Germinal center (tissue), 1 donor: Measurements from ENCODE around the gene APBB2.

Experiments
- DNase-seq: peaks from one replicate; pipeline ENCODE4 v3.0.0; 2012; ENCODE audit warnings: mixed read lengths, low spot score

Gene APBB2

DNA sequence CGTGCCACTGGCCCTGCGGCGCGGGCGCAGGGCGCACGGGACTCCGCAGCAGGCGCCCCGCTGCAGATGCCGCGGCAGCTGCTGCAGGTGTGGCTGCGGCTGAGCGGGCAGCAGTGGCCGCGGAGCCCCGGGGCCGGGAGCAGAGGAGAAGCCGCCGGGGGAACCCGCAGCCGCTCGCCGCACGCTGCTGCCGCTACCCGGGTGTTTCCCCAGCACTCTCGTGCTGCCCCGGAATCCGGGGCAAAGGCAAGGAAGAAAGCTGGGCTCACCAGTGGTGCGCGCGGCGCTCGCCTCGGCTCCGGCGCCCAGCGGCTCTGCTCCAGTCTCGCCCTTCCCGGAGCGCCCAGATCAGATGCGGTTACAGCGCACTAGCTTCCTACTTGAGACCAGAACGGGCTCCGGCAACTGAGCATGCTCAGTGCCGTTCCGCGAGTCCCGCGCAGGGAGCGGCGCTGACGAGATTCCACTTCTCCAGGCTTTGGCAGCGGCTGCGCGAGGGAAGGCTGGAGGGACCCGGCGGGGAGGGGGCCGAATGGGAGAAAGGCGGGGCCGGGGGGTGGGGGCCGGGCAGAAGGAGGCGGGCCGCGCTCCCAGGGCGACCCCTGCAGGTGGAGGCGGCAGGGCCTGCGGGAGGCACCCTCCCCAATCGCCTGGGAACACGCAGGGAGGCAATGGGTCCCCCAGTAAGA, at the start of gene APBB2:
Gene APBB2, minus strand, starts transcription at position 407 of the 689 bp plus-strand sequence. CDS start 181,288 bp downstream, outside the sequence.
- DNase-seq: peak; percentile 89

DNA sequence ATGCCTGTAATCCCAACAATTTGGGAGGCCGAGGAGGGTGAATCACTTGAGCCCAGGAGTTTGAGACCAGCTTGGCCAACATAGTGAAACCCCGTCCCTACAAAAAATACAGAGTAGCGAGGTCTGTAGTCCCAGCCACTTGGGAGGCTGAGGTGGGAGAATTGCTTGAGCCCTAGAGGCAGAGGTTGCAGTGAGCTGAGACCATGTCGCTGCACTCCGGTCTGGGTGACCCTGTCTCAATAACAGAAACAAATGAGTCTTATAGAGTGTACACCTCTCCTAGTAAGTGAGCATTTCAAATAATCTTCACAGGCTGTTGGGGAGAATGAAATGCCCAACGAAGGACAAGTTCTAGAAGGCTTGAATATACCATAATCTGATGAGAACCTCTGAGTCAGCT, 47.9 kb upstream of the APBB2 start:
- no peak for DNase-seq

DNA sequence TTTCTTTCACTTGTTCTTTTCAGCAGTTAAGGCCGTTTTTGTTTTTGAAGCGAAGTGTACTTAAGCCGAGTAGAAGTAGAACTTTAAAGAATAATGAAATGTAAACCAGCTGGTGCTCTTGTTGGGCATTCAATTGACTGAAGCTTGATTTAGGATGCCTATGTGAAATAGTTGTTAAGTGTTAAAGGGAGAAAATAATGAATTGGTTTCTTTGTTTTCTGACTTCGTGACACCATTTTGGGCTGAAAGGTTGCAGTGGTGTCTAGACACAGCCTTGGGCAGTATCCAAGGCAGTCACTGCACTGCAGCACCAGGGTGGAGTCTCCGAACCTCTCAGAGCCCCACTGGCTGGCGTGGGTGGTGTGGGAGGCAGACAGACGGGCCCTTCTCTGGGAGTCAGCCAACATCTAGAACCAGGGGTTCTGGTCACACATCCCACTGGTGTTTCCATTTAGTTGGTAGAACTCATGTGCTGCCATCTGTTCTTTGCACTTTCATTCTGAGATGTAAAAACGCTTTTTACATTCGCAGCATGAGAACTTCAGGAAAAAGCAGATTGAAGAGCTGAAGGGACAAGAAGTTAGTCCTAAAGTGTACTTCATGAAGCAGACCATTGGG, 45.9 kb upstream of the APBB2 start:
- DNase-seq: no peak

DNA sequence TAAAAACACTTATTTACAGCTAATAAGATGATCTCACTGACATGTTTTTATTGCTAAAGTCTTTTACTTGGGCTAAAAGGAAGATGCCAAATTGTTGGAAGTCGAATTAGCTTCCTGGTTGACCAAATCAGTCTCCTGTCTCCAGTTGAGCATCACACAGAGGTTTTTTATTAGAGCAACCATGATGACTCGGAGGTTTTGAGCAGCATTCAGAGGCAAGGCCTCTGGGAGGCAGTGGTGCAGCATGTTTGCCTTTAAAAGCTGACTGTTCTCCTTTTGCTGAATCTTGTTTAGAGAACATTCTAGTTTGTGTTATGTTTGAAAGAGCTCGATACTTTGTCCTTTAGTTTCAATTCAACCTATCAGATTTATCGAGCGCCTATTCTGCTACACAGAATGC, 44.4 kb upstream of the APBB2 start:
- no peak for DNase-seq

DNA sequence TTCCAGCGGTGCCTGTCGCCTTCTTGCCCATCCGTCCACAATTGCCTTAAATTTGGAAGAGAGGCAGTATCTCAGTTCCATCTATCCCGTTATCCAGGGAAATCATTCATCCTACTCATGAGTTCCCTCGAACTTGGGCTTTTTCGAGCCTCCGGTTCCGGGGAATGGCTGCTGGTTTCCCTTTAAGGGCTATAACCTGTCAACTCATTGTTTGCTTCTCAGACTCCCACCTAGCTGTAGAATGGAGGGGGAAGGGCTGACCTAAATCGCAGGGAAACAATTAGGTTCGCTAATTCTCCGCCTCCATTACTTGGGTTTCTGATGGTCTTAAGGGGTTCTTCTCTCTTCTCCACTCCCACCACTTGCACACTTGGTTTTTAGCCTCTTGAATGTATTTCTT, 43.6 kb upstream of the APBB2 start:
- DNase-seq: no peak

DNA sequence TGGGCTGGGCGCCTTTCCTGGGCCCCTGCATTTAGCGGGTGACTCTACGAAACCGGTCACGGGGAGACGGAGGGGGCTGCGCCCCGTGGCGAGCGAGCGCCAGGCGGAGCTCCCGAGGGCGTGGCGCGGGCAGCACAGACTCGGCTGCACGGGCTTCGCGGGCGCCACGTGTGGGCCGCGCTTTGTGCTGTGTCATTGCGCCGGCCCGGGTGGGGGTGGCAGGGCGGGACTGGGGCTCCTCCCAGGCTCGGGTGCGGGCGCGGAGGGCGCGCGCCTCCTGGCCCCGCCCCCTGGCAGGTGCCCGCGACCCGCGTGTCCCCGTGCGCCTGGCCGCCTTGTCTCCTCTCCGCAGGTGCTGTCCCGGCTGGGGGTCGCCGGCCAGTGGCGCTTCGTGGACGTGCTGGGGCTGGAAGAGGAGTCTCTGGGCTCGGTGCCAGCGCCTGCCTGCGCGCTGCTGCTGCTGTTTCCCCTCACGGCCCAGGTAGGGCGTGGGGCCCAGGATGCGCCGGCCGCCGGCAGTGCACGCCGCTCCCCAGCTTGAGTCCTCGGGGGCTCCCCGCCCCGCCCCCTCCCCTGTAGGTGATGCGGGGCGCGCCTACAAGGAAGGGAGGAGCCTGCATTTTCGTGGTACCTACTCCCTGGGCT, 43.0 kb upstream of the APBB2 start:
- peak; percentile 66 for DNase-seq

DNA sequence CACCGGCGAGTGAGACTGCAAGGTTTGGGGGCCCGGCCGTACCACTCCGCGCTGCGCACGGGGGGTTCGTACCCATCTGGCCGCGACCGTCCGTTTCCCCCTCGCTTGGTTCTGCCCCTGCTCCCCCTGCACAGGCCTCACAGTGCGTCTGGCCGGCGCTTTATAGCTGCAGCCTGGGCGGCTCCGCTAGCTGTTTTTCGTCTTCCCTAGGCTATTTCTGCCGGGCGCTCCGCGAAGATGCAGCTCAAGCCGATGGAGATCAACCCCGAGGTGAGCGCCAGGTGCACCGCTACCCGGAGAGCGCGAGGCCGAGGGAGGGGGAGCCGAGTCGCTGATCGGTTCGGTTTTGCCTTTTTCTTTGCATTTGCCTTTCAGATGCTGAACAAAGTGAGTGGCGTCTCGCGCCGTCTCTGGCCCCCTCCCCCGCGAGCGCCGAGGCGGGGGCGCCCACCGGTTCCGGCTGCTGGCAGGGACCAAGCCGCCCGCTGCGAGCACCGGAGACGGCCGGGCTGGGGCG, 42.5 kb upstream of the APBB2 start, which contains the start of gene UCHL1:
Gene UCHL1, plus strand, starts transcription at position 189 of the 517 bp plus-strand sequence. Its CDS starts 49 bp downstream, at position 238.
- DNase-seq: peak; percentile 80

DNA sequence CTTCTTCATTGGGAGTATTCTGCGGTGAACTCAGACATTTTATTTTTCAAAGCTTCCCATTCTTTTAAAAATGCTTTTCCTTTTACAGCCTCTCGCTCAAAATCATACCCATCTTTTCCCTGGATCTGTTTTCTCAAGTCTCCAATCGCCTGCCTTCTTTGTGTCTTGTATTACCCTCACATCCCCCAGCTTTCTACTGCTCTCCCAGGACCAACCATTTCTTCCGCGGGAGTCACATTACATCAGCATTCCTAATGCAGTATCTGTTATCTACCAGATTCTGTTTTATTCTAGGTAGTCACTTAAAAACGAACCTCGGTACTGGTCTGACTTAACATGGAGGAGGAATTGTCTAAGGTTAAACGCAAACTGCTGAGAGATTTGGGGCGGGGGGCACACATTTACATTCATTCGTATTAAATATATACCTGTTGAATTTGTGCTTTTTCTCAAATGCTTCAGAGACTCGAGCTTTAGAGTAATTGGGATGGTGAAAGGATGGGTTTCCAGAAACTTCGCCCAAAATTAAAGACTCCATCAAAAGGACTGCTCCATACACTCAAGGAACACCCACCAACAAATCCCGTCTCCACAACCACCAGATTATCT, 41.9 kb upstream of the APBB2 start:
- DNase-seq: no peak

DNA sequence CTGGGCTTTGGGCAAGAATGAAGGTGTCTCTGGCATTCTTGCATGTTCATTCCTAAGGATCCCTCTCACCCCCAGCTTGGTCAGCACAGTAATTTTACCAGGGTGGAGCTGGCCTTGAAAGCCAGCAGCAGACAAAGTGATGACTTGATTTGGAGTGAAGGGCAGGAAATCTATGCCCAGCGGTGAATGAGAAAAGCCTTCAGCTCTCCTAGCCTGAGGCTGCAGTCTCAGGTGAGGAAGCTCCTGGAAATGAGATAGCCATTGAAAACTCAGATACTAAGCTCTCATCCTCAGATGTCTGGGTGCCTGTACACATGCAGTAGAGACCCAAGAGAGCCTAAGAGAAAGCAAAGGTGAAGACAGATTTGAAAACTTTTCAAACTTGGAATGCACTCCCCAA, 31.6 kb upstream of the APBB2 start:
- no peak for DNase-seq

DNA sequence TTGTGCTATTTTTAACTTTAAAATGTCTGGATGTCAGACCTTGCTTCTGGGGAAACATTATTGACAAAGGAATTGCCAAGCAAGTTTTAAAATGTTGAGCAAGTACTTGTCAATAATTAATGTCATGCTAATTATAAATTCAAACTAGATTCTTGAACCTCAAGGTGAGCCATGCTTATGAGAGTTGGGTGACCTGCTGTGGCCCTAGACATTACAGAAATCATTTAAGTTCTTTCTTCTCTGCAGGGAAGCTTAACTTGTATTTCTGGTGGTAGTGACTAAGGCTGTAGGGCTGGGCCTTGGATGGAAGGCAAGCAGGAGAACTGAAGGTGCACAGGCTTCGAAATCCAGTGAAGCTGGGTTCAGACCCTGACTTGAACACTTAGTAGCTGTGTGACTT, 27.6 kb upstream of the APBB2 start:
- no peak for DNase-seq

DNA sequence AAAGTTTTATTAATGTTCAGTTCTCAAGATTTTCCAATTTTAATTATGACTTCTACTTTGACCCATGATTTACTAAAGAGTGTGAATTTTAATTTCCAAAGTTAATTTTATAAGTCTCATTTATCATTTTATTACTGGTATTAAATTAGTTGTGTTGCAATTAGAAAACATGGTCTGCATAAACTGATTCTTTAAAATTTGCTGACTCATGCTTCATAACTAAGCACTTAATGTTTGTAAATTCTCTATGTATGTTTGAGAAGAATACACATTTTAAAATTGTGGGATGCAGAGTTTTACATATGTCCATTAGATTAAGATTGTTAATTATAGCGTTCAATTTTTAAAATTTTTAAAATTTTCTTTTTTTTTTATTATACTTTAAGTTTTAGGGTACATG, 22.2 kb upstream of the APBB2 start:
- DNase-seq: no peak

DNA sequence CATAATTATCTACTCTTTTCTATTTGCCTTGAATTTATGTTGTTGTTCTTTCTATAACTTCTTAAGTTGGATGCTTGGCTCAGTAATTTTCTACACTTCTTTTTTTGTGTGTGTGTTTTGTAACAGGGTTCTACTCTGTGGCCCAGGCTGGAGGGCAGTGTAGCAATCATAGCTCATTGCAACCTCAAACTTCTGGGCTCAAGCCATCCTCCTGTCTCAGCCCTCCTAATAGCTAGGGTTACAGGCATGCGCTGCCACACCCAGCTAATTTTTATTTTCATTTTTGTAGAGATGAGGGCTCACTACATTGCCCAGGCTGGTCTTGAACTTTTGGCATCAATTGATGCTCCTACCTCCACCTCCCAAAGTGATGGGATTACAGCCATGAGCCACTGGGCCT, 21.7 kb upstream of the APBB2 start:
- no peak for DNase-seq

DNA sequence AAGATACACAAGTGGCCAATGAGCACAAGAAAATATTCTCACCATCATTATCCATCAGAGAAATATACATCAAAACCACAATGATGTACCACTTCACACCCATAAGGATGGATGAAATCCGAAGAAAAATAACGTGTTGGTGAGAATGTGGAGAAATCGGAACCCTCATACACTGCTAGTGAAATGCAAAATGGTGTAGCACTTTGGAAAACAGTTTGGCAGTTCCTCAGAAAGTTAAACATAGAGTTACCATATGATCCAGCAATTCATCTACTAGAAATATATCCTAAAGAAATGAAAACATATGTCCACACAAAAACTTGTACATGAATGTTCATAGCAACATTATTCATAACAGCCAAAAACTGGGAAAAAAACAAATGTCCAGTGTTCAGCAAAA, 18.5 kb upstream of the APBB2 start:
- no peak for DNase-seq

DNA sequence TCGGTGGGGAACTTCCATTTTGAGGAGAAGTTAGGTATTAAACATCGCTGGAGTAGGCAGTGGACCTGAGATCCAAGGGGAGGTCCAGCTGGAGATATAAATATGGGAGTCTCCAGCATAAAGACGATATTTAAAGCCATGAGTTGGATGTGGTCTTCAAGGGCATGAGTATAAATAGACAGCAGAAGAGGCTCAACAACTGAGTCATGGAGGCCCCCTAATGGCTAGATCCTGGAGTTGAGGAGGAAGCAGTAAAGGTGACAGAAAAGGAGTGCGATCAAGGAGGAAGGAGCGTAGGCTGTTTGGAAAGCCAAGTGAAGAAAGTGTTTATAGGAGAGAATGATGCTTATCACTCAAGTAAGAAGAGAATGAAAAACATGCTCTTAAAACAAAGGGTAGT, 18.1 kb upstream of the APBB2 start:
- DNase-seq: no peak

DNA sequence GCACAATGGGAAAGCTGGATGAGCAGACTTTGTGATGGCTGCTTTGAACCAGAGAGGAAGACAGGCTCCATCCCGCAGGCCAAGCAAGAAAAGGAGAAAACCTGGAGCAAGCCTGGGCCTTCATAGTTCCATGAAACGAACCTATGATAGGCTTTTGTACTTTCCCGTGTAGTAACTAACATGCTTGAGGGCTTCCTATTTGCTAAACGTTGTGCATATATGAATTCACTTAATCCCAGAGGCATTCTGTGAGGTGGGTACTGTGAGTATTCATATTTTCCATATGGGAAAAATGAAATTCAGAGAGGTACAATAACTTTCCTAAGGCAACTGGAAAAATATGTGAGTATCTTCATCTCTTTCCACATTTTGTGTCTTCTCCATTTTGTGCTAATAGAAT, 13.6 kb upstream of the APBB2 start:
- no peak for DNase-seq

DNA sequence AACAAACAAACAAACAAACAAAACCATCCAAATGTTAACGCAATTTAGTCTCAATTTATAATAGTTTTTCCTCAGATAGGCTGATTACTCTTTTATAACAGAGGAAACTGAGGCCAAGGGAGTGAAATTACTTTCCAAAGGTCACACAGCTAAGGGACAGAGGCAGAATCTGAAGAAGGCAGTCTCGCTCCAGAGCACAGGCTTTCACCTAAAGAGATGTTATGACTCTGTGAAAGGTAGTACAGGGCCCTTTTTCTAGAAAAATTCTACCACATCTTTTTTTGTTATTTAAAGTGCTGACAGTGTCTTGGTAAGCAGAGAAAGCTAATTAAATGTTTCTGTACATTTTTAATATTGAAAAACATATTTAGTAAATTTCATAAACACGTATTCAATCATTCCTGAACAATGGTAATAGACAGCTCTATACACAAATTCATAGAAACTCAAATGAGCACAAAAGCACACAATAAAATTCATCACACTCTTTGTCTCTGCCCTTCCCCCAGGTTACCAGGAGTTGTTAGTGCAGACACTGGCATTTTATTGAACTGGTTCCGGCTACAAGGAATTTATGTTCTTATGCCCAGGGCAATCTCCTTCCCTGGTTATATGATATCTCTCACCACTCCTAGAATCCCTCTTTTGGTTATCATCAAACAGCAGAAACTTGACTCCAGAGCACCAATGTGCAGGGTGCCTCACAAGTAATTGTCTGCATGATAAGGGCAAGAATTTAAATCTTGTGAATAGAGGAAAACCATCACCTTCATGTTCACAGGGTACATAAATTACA, 7.7 kb upstream of the APBB2 start:
- no peak for DNase-seq

DNA sequence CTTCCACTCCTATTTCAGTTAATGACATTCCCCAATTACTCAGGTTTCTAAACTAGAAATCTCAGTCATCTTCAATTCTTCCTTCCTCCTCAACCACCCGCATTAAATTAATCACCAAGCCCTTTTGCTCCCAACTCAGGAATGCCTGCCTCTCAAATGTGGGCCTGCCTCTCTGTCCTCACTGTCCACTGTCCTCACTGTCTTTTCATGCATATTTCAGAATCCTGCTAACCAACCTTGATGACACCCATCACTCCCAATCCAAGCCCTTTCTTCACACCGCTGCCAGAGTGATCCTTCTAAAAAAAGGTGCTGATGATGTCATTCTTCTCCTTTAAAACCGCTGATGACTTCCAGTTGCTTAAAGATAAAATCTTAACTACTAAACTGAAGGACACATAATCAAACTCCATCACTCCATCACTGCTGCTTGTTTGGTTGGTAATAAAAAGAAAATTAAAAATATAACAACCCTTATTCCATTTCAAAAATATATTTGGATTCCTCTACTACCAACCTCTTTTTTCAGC, 5.1 kb upstream of the APBB2 start:
- no peak for DNase-seq

DNA sequence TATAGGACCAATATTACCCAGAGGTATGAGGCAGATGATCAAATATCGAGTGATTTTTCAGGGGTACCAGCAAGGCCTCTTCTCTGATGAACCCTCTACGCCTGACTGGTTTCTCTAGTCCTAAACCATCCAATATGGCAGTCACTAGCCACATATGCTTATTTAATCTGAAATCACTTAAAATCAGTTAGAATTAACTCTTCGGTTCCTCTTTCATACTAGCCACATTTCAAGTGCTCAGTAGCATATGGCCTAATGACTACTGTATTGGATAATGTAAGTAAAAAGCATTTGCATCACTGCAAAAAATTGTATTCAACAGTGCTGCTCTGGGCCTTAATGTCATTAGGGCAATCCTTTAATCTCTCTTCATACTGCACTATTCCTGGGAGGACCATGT, 4.4 kb upstream of the APBB2 start:
- DNase-seq: no peak

DNA sequence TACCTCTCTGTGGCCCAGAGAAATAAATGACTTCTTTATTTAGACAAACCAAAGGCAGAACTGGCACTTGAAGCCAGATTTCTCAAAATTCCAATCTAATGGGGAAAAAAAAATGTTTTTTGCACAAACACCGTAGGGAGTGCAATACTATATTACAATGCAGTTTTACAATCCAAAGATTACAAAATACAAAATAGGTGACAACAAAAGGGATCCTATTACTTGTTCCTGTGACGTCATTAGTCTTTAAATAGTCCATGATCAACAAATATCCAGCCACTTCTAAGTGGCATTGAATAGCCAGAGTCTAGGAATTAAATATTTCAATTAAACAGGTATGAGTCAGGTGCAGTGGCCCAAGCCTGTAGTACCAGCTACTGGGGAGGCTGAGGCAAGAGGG, 3.0 kb upstream of the APBB2 start:
- no peak for DNase-seq

DNA sequence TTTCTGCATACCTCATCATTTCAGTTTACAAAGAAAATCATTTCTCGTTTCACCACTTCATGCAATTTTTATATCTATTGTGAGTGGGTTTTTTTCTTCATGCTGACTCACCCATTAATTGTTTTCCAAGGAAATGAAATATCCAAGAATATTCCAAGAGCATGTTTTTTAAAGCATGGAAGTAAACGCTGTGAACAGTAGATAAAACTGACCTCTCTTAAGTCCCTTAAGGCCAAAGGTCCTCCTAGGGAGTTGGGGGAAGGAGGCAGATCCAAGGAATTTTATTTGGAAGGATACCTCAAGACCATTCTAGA, 2.6 kb upstream of the APBB2 start:
- DNase-seq: no peak

DNA sequence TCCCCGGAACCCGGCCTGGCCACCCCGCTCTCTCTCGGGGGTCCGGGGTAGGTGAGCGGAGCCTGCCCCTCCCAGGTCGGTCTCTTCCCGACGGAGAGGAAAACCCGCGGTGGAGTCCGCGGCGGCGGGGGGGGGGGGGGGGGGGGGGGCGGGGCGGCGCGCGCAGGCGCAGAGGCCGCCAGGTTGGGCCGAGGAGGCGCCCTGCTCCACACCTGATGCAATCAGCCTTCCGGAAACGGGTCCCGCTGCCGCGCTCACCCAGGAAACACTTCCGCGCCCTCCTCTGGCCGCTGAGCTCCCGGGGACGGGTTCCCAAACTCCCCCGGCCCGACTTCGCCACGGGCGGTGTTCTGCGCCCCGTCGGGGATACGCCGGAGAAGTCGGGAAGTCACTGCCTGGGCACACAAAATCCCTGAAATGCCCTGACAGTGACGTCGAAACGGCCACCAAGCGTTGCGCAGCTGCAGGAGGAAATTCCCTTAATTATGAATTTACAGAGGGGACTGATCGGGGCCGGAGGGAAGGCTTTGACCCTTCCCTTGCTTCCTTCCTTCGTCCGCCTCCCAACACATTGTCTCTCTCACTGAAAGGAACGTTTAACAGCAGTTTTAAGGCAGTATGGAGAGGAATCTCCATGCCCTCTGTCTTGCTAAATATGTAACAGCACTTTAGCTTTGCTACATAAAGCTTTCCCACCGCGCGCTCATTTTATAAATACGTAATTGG, 2.1 kb upstream of the APBB2 start:
- peak; percentile 88 for DNase-seq
